Activated naive CD4-positive, alpha-beta T cell treated with anti-CD3 and anti-CD28 coated beads for 36 hours (primary cell): Measurements from ENCODE around the gene ANTXR2. TPM values are rescaled to one million over a fixed set of nuclear protein-coding genes. Genes with fewer than 3 reads are reported as not detected.
"Not testable (repeated sequence)": the region's sequence is repeated elsewhere in the genome, so short reads cannot be mapped to it uniquely, and the experiment has no call there.

Source experiments
- CTCF ChIA-PET: fragments of 350-600 bp; sonication (Branson Sonifier 250); formaldehyde crosslinking; loops from one replicate; lab custom pipeline; 2021; ENCODE audit warnings: antibody characterized with exemption; lab: Charles Lee
- DNase-seq: peaks from one replicate; pipeline ENCODE4 v3.0.0-alpha.2; 2020
- H3K27ac Mint-ChIP-seq: one replicate; pipeline ENCODE4 v1.8.0; 2021; ENCODE audit warnings: mild to moderate bottlenecking, mixed read lengths
- H3K27me3 Mint-ChIP-seq: one replicate; pipeline ENCODE4 v1.8.0; 2021; ENCODE audit warnings: low read depth, mixed read lengths
- H3K36me3 Mint-ChIP-seq: one replicate; pipeline ENCODE4 v1.8.0; 2021; ENCODE audit warnings: low read depth, mixed read lengths
- H3K4me1 Mint-ChIP-seq: one replicate; pipeline ENCODE4 v1.8.0; 2021; ENCODE audit warnings: low read depth, mixed read lengths
- H3K4me3 Mint-ChIP-seq: one replicate; pipeline ENCODE4 v1.8.0; 2021; ENCODE audit warnings: mild to moderate bottlenecking, moderate library complexity, mixed read lengths
- H3K9me3 Mint-ChIP-seq: one replicate; pipeline ENCODE4 v1.8.0; 2021; ENCODE audit warnings: mixed read lengths
- intact Hi-C: fragments of 100-400 bp; cut with micrococcal nuclease; formaldehyde crosslinking; loops from one replicate; pipeline ENCODE4 v1.15.1; 2023
- total RNA-seq, 2 experiments: library from RNA; stranded (reverse); gene quantifications; one replicate each; pipeline ENCODE4 v1.2.3, GENCODE V29; 2021

The ANTXR2 gene
- total RNA-seq = under 1 TPM; 0.50 to 0.79 TPM

DNA sequence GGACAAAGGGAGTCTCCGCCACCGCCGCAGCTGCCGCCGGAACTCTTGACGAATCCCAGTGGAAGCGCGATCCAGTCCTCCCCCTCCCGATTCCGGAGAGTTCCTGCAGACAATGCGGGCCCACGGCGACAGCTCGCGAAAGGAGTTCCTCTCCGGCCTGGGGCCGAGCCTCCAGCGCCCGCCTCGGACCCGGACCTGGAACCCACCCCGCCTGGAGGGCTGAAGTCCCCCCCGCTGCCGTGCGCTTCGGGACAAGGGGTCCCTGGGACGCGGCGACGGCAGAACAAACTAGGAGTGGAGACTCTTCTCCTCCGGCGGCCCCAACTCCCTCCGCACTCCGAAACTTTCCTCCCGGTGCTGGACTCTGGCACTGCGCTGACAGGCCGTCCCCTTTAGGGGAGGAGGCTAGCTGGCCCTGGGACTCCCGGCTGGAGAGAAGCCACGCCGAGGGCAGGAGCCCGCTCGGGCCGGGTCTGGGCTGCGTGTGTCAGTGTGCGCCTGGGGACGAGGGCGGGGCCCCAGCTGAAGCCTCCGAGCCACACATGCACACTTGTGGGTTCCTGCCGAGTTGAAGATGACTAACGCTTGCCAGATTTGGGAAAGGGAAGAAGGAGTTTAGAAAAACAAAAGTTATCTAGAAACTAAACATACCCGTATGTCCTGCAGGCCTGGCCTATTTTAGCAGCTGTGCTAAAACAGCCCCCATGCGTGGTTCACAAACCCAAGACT is at the start of gene ANTXR2:
Gene ANTXR2, minus strand, starts transcription at position 486 of the 729 bp plus-strand sequence. CDS start 669 bp downstream, outside the sequence.
- peak; percentile 64 for DNase-seq
- H3K27ac Mint-ChIP-seq = peak within 1 kb of the TSS; percentile 82
- H3K4me3 Mint-ChIP-seq = peak within 1 kb of the TSS; percentile 84
- no peaks in the 10 kb centered on the region for H3K9me3 Mint-ChIP-seq
- peaks cover 2% of the 10 kb centered on the region for H3K27me3 Mint-ChIP-seq
- CTCF ChIA-PET = interaction anchor here (0.5 to 1.7 kb wide), 6 partner anchors 13 to 154 kb away, joined by 3 to 5 read pairs (median 4); no protein-coding TSS in a partner anchor
- intact Hi-C loops = loop anchor here (1.0 to 10.0 kb wide), 9 partner anchors 15 to 1418 kb away; partner anchors contain the start of gene BMP2K
- H3K4me1 Mint-ChIP-seq = peaks cover 76% of the 10 kb centered on the region
- no peaks in the 10 kb centered on the region for H3K36me3 Mint-ChIP-seq

DNA sequence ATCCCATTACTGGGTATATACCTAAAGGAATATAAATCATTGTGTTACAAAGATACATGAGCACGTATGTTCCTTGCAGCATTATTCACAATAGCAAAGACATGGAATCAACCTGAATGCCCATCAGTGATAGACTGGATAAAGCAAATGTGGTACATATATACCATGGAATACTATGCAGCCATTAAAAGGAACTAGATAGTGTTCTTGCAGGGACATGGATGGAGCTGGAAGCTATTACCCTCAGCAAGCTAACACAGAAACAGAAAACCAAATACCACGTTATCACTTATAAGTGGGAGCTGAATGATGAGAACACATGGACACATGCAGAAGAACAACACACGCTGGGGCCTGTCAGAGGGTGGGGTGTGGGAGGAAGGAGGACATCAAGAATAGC is 48.8 kb upstream of the ANTXR2 start:
- CTCF ChIA-PET = interaction anchor here (1.2 to 1.4 kb wide), 2 partner anchors 16 to 81 kb away, joined by 3 read pairs; no protein-coding TSS in a partner anchor
- peaks cover 26% of the 10 kb centered on the region for H3K4me1 Mint-ChIP-seq
- intact Hi-C loops, H3K27ac Mint-ChIP-seq, H3K27me3 Mint-ChIP-seq, H3K4me3 Mint-ChIP-seq, H3K9me3 Mint-ChIP-seq, DNase-seq, H3K36me3 Mint-ChIP-seq: not testable (repeated sequence)

DNA sequence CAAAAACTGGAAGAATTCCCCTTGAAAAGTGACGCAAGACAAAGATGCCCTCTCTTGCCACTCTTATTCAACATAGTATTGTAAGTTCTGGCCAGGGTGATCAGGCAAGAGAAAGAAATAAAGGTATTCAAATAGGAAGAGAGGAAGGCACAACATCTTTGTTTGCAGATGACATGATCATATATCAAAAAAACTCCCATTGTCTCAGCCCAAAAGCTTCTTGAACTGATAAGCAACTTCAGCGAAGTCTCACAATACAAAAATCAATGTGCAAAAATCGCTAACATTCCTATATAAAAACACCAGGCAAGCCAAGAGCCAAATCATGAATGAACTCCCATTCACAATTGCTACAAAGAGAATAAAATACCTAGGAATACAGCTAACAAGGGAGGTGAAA is 46.6 kb upstream of the ANTXR2 start:
- DNase-seq, H3K9me3 Mint-ChIP-seq, intact Hi-C loops, H3K27ac Mint-ChIP-seq, H3K27me3 Mint-ChIP-seq, H3K4me1 Mint-ChIP-seq, H3K4me3 Mint-ChIP-seq, H3K36me3 Mint-ChIP-seq: not testable (repeated sequence)
- CTCF ChIA-PET = interaction anchor here (1.3 kb wide), 1 partner anchor 20 kb away, joined by 4 read pairs; no protein-coding TSS in a partner anchor

DNA sequence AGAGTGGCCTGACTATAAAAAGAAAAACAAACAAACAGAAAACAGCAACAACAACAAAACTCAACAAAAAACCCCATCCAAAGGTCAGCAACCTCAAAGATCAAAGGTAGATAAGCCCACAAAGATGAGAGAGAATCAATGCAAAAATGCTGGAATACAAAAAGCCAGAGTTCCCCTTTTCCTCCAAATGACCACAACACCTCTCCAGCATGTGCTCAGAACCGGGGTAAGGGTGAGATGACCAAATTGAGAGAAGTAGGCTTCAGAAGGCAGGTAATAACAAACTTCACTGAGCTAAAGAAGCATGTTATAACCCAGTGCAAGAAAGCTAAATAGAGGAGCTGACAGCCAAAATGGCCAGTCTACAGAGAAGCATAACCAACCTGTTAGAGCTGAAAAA is 43.5 kb upstream of the ANTXR2 start:
- no peak overlapping the region for H3K27ac Mint-ChIP-seq
- CTCF ChIA-PET = no interaction called here
- H3K27me3 Mint-ChIP-seq = no peaks in the 10 kb centered on the region
- H3K4me3 Mint-ChIP-seq = no peak overlapping the region
- peaks cover 2% of the 10 kb centered on the region for H3K36me3 Mint-ChIP-seq
- H3K4me1 Mint-ChIP-seq = no peaks in the 10 kb centered on the region
- intact Hi-C loops = no loop called here
- DNase-seq = no peak
- H3K9me3 Mint-ChIP-seq = peaks cover 9% of the 10 kb centered on the region

DNA sequence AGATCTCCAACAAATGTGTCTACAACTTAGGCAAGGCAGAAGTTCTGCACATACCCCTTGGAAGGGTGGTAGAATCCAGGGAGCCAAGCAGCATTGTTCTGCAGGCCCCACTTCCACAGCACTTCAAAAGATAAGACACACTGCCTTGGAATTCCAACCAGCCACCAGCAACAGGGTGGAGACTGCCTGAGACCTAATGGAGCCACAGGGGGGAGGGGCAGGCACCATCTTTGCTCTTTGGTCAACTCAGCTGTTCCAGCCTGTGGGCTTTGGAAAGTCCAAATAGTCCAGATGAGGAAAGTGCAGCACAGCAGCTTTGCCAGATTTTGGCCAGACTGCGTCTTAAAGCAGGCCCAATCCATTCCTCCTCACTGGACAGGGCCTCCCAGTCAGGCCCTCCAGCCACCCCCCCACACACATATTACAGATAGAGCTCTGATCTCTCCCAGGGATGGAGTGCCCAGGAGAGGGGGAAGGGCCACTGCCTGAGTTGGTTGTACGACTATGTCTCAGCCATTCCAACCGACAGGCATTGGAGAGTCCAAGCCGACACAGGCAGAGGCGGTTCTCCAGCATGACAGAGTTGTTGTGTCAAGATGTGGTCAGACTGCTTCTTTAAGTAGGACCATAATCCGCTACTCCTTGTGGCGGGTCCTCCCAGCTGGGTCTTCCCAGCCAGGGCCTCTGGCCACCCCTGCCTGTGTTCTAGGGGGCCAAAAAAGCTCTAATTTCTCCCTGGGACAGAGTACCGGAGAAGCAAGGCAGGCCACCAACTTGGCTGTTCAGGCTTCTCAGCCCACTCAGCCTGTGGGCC is 42.5 kb upstream of the ANTXR2 start:
- Mint-ChIP-seq H3K27me3 (no peaks in the 10 kb centered on the region), H3K9me3 (peaks cover 9% of the 10 kb centered on the region), H3K4me1 (no peaks in the 10 kb centered on the region), H3K4me3 (no peak overlapping the region), H3K27ac (no peak overlapping the region), H3K36me3 (peaks cover 2% of the 10 kb centered on the region)
- no peak for DNase-seq
- intact Hi-C loops = no loop called here
- CTCF ChIA-PET = no interaction called here

DNA sequence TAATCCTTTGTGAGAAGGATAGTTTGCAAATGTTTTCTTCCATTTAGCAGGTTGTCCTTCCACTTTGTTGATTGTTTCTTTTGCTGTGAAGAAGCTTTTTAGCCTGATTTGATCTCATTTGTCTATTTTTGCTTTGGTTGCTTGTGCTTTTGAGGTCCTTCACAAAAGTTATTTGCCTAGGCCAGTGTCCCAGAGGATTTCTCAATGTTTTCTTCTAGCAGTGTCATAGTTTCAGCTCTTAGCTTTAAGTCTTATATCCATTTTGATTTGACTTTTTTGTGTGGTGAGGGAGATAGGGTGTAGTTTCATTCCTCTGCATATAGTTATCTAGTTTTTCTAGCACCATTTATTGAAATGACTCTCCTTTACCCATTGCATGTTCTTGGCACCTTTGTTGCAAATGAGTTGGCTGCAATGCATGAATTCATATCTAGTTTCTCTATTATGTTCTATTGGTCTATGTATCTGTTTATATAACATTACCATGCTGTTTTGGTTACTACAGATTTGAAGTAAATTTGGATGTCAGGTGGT is 41.8 kb upstream of the ANTXR2 start:
- CTCF ChIA-PET = no interaction called here
- Mint-ChIP-seq H3K27ac (no peak overlapping the region), H3K4me1 (no peaks in the 10 kb centered on the region), H3K9me3 (peaks cover 9% of the 10 kb centered on the region), H3K4me3 (no peak overlapping the region), H3K36me3 (peaks cover 2% of the 10 kb centered on the region), H3K27me3 (no peaks in the 10 kb centered on the region)
- intact Hi-C loops = no loop called here
- DNase-seq = no peak

DNA sequence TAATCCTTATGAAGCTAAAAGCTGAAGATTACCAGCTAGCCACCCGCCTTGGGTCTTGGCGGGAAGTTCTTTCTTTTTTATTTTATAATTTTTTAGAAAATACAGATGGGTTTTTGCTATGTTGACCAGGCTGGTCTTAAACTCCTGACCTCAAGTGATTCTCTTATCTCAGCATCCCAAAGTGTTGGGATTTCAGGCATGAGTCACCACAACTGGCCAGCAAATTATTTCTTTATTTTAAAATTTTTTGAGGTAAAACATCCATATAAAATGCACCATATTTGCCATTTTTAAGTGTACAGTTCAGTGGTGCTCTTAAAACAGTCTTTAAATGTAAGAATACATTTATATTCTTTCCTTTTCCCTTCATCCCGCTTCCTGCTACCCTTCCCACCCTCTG is 40.6 kb upstream of the ANTXR2 start:
- no peak overlapping the region for H3K27ac Mint-ChIP-seq
- peaks cover 9% of the 10 kb centered on the region for H3K9me3 Mint-ChIP-seq
- no peaks in the 10 kb centered on the region for H3K4me1 Mint-ChIP-seq
- H3K36me3 Mint-ChIP-seq = peaks cover 2% of the 10 kb centered on the region
- CTCF ChIA-PET = interaction anchor here (0.6 to 1.0 kb wide), 2 partner anchors 12 to 102 kb away, joined by 3 read pairs; no protein-coding TSS in a partner anchor
- H3K27me3 Mint-ChIP-seq = no peaks in the 10 kb centered on the region
- no peak overlapping the region for H3K4me3 Mint-ChIP-seq
- intact Hi-C loops = no loop called here
- DNase-seq = no peak

DNA sequence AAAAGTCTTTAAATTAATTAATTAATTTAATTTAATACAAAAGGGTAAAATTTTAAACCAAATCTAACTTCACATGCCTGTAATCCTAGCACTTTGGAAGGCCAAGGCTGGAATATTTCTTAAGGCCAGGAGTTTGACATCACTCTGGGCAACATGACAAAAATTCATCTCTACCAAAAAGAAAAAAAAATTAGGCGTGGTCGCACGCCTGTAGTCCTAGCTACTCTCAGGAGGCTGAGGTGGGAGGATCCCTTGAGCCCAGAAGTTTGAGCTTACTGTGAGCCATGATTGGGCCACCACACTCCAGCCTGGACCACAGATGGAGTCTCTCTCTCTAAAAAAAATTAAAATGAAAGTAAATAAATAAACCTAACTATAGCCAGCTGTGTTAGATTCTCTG is 39.2 kb upstream of the ANTXR2 start:
- intact Hi-C loops = no loop called here
- no peak overlapping the region for H3K4me3 Mint-ChIP-seq
- H3K4me1 Mint-ChIP-seq = no peaks in the 10 kb centered on the region
- H3K36me3 Mint-ChIP-seq = no peaks in the 10 kb centered on the region
- H3K27ac Mint-ChIP-seq = no peak overlapping the region
- H3K9me3 Mint-ChIP-seq = peaks cover 6% of the 10 kb centered on the region
- no peak for DNase-seq
- CTCF ChIA-PET = no interaction called here
- no peaks in the 10 kb centered on the region for H3K27me3 Mint-ChIP-seq

DNA sequence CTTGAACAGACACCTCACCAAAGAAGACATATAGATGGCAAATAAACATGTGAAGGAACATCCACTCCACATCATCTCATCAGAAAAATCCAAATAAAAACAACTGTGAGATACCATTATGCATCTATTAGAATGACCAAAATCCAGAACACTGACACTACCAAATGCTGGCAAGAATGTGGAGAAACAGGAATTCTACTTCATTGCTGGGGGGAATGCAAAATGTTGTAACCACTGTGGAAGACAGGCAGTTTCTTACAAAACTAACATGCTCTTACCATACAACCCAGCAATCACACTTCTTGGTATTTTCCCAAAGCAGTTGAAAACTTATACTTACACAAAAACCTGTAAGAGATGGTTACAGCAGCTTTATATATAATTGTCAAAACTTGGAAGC is 38.2 kb upstream of the ANTXR2 start:
- Mint-ChIP-seq H3K4me1 (no peaks in the 10 kb centered on the region), H3K9me3 (peaks cover 13% of the 10 kb centered on the region), H3K36me3 (no peaks in the 10 kb centered on the region), H3K27ac (no peak overlapping the region), H3K27me3 (no peaks in the 10 kb centered on the region), H3K4me3 (no peak overlapping the region)
- CTCF ChIA-PET = no interaction called here
- no peak for DNase-seq
- intact Hi-C loops = no loop called here

DNA sequence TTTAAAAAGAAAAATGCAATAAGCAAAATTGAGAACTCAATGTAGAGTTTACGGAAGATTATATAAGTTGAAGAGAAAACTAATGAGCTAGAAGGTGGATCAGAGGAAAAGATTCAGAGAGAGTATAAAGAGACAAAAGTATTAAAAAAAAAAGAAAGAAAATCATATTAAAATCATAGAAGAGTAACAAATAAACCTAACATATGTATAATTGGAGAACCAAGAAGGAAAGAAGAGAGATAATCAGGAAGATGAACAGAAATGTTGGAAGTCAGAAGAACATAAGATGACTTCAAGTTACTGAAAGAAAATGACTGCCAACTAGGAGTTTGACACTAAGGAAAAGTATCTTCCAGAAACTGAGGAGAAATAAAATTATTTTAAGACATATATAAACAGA is 34.3 kb upstream of the ANTXR2 start:
- no peak overlapping the region for H3K4me3 Mint-ChIP-seq
- no peaks in the 10 kb centered on the region for H3K36me3 Mint-ChIP-seq
- CTCF ChIA-PET = no interaction called here
- no peak overlapping the region for H3K27ac Mint-ChIP-seq
- H3K9me3 Mint-ChIP-seq = peaks cover 13% of the 10 kb centered on the region
- no peaks in the 10 kb centered on the region for H3K4me1 Mint-ChIP-seq
- no peak for DNase-seq
- intact Hi-C loops = no loop called here
- H3K27me3 Mint-ChIP-seq = no peaks in the 10 kb centered on the region

DNA sequence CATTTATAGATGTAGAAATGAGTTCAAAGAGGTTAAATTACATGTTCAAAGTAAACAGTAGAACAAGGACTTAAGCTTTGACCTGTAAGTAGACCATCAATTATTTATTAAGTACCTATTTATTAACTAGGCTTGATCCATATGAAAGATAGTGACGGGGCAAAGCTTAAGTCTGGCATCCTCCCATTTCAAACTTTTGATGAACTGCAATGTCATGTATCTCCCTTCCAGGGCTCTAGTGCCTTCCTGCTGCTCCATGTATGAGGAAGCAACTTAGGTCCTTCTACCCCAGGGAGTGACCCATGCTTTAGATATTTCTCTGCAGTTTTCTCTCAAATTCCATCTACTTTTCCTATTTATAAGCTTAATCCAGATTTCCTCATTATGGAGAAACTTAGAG is 31.9 kb upstream of the ANTXR2 start:
- Mint-ChIP-seq H3K36me3 (no peaks in the 10 kb centered on the region), H3K9me3 (peaks cover 13% of the 10 kb centered on the region), H3K4me1 (peaks cover 9% of the 10 kb centered on the region), H3K4me3 (no peak overlapping the region), H3K27ac (no peak overlapping the region), H3K27me3 (no peaks in the 10 kb centered on the region)
- DNase-seq = no peak
- CTCF ChIA-PET = interaction anchor here (1.0 kb wide), 1 partner anchor 20 kb away, joined by 3 read pairs; no protein-coding TSS in a partner anchor
- intact Hi-C loops = no loop called here

DNA sequence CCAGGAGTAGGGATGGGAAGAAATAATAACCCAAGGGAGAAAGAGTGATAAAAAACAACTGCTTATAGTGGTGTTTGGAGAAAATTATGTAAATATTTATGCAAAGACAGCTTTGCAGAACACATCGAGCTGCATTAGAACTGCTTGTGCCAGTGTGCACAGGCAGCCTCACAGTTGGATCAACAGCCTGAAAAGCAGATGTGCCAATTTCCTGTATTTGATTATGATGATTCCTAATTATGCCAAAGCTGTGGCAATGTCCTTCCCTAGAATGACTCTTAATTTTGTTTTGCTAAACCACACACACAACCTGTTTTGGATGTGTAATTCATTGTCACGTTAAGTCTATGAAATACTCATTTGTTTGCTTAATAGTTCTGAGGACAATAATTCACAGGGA is 30.6 kb upstream of the ANTXR2 start:
- Mint-ChIP-seq H3K27me3 (no peaks in the 10 kb centered on the region), H3K9me3 (peaks cover 13% of the 10 kb centered on the region), H3K36me3 (no peaks in the 10 kb centered on the region), H3K4me1 (peaks cover 9% of the 10 kb centered on the region), H3K27ac (no peak overlapping the region), H3K4me3 (no peak overlapping the region)
- intact Hi-C loops = no loop called here
- no peak for DNase-seq
- CTCF ChIA-PET = no interaction called here
